EL (cell line): Measurements from ENCODE around the gene SLC4A2.
"Not testable (repeated sequence)": the region's sequence is repeated elsewhere in the genome, so short reads cannot be mapped to it uniquely, and the experiment has no call there.

Experiments used
- DNase-seq: peaks from one replicate; pipeline ENCODE4 v3.0.0-alpha.2; 2016

Gene SLC4A2

DNA sequence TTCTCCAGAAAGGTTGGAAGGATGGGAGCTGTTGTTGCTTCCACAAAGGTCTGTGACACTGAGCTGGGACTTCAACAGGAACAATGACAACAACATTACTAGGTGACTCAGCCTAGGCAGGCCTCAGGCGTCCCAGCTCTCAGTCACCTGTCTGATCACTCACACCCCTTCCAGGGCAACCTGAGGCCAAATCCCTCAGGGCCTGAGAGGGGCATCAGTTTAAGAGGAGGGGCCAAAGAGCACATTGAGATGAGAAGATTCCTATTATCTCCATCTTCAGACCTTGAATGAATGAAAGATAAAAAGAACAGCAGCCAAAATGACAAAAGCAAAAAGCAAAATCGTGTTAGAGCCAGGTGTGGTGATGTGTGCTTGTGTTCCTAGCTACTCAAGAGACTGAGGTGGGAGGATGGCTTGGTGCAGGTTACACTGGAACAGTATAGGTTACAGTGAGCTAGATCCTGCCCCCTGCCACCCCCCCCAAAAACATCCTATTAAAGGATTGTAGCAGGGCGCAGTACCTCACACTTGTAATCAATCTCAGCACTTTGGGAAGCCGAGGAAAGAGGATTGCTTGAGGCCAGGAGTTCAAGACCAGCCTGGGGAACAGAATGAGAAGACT lies 34.8 kb upstream of the SLC4A2 start, which contains the start of gene ATG9B:
Gene ATG9B, minus strand, starts transcription at position 60 of the 622 bp plus-strand sequence. CDS start 71 bp downstream, outside the sequence.
- no peak for DNase-seq

DNA sequence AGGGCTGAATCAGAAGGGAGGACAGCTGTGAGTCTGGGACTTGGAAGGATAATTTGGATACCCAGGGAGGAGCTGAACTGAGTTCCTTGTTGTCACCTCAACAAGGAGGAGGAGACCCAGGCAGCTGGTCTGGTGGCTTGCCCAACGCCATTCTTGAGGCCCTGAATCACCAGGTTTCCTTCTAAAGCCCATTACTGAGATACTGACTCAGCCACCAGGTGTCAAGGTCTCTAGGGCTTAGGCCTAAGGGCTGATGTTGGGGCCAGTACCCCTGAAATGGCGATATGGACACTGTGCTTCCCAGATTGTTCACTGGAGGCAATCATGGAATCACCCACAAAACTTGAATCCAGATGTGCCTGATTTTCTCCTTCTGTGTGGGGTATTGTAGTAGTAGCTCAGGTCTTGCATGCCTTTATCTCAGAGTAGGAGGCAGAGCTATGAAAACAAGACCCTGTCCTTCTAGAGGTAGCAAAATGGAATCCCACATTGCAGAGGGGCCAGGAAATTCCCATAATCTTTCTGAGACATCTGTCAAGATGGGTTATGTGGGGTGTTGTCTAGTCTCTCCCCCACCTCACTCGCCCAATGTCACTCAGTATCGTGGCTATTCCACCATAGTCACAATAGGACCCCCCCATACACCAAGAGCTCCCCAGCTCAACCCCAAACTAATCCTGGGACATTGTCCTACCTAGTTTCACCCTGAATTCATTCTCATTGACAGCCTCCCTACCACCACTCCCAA lies 33.3 kb upstream of the SLC4A2 start:
- DNase-seq, result peak; percentile 27

DNA sequence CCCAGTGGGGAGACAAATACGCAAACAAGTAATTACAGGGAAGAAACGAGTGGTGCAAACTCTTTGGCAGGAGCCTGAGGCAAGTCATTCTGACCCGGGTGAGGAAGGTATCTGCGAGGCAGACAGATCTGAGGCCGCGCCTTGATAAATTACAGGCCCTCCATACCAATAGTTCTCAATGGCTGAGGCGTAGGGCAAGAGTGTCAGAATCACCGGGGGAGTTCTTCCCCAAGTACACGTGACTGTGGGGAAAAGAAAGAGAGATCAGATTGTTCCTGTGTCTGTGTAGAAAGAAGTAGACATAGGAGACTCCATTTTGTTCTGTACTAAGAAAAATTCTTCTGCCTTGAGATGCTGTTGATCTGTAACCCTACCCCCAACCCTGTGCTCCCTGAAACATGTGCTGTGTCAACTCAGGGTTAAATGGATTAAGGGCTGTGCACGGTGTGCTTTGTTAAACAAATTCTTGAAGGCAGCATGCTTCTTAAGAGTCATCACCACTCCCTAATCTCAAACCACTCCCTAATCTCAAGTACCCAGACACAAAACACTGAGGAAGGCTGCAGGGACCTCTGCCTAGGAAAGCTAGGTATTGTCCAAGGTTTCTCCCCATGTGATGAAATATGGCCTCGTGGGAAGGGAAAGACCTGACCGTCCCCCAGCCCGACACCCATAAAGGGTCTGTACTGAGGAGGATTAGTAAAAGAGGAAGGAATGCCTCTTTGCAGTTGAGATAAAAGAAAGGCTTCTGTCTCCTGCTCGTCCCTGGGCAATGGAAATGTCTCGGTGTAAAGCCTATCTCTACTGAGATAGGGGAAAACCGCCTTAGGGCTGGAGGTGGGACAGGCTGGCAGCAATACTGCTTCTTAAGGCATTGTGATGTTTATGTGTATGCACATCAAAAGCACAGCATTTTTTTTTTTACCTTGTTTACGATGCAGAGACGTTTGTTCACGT lies 32.3 kb upstream of the SLC4A2 start:
- not testable (repeated sequence) for DNase-seq

DNA sequence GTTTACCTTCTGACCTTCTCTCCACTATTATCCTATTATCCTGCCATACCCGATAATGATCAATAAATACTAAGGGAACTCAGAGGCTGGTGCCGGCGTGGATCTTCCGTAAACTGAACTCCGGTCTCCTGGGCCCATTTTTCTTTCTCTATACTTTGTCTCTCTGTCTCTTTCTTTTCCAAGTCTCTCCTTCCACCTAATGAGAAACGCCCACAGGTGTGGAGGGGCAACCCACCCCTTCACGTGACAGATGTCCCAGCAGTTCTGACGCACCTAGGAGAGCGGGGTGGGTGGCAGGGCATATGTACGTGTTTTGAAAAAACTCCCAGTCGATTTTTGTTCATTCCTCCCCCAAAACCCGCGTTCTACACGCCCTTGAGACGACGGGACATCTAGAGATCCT lies 31.7 kb upstream of the SLC4A2 start:
- DNase-seq, result not testable (repeated sequence)

DNA sequence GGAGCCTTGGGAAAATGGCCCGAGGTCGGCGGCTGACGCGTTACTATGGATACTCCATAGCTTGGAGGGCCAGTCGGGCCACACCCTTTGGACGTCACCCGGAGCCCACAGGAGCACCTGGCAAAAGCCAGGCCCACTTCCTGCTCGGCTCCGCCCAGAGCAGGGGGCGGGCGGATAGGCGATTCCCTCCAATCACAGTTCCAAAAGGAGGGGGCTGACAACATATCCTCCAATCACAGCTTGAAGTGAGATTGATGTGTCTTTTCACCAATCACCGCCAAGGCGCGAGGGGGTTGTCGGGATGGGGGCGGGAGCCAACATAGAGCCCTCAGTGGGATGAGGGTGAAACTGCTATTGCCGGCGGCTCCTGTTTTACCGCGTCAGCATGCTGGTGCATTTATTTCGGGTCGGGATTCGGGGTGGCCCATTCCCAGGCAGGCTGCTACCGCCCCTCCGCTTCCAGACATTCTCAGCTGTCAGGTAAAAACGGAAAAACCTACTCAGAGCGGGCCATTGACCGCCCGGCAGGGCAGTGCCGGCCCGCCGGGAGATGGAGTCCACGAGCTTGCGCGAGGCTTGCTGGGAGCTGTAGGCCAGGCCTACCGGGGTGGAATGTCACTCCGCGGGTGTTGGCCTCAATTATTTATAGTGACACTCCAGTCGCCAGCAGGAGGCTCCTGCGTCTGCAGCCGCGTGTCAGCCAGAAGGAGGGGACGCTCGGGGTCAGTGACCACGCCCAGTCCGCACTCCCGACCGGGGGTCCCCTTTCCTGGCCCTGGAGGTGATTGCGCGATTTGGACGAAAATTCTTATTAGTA lies 31.1 kb upstream of the SLC4A2 start, which contains the start of gene ABCB8:
Gene ABCB8, plus strand, starts transcription at position 320 of the 817 bp plus-strand sequence. Its CDS starts 66 bp downstream, at position 386.
- peak; percentile 98 for DNase-seq

DNA sequence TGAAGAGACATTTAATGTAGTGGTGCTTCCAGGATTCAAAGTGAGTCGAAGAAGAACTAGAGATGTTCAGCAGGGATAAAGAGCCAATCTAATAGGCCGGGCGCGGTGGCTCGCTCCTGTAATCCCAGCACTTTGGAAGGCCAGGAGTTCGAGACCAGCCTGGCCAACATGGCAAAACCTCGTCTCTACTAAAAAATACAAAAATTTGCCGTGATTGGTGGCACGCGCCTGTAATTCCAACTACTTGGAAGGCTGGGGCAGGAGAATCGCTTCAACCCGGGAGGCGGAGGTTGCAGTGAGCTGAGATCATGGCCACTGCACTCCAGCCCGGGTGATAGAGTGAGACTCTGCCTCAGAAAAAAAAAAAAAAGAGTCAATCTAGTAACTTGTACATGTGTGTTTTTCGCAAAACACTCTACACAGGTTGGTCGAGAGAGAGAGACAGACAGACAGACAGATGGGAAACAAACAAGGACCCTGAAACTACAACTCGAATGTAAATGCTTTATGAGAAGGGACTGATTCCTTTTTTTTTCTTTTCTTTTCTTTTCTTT lies 30.4 kb upstream of the SLC4A2 start:
- no peak for DNase-seq

DNA sequence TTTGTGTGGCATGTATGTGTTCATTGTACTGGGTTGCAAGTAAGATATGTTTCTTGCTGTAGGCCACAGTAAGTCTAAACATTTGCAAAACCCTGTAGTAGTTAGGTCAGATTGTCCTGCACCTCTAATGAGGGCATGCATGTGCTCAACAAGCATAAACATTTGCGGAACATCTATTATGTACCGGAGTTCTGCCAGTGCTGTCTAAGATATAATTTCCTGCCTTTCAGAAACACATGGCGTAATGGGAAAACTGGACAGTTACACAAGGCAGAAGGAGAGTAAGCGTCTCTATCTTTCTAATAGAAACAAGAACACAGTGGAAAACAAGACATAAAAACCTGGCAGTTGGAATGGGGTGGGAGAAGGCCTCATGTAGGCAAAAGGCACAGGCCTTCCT lies 28.4 kb upstream of the SLC4A2 start:
- no peak for DNase-seq

DNA sequence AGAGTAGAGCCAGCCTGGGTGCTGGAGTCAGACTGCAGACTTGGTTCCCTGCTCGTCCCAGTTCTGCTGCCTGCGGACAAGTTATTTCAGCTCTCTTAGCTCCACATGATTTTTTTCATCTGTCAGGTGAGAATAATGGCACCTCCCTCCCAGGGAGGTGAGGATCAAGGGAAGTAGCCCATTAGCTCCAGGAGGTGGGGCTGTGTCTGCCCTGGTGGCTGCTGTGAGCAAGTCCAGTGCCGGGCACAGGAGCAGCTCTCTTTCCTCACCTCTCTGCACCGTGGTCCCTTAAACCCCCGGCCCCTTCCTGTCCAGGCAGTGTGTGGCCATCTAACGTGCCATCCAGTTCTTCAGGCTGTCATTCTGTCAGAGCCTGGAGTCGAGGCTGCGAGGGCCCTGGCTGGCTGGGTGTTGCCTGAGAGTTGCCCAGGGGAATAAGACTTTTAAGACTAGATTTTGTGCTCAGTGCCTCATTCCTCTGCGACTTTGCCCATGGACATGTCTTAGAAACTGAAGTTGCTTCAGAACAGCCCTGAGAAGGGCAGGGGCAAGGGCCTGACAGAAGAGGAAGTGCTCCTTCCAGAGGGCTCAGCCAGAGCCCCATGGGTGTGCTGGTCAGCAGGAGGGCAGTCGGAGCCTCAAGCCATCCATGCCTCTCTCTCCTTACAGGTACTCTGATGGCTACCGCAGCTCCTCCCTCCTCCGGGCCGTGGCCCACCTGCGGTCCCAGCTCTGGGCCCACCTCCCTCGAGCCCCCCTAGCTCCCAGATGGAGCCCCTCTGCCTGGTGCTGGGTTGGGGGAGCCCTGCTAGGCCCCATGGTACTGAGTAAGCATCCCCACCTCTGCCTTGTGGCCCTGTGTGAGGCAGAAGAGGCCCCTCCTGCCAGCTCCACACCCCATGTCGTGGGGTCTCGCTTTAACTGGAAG lies 26.2 kb upstream of the SLC4A2 start:
- no peak for DNase-seq

DNA sequence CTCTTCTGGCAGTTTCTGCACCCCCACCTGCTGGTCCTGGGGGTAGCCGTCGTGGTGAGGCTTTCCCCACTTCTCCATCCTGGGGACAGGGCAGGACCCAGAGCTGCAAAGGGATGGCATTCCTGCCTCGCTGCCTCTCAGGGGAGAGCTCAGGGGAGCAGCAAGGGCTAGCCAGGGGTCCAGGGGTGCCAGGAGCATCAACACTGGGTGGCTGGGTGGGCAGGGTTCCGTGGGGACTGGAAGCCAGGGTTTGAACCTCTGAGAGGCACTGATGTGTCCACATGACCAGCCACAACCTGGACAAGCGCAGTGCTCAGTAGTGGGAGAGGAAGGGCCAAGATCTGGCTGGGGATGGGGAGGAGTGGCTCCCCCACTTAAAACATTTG lies 25.5 kb upstream of the SLC4A2 start:
- DNase-seq, result no peak

DNA sequence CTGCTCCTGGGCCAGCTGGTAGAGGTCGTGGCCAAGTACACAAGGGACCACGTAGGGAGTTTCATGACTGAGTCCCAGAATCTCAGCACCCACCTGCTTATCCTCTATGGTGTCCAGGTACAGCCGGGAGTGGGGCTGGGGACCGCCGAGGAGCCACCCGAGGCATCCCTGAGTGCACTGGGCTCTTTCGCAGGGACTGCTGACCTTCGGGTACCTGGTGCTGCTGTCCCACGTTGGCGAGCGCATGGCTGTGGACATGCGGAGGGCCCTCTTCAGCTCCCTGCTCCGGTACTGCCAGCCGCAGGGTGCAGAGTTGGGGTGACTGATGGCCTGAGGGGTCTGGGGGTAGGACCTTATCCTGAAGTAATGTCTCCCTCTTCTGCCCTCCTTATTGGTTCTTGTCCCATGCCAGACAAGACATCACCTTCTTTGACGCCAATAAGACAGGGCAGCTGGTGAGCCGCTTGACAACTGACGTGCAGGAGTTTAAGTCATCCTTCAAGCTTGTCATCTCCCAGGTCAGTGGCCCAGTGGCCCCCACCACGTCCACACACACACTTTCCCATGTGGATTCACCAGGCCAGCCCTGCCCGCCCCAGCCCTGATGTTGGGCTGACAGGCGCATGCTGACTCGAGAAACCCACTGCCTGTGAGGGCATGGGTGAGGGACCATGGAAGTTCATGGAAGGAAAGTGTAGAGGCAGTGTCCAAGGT lies 24.9 kb upstream of the SLC4A2 start:
- DNase-seq, result no peak

DNA sequence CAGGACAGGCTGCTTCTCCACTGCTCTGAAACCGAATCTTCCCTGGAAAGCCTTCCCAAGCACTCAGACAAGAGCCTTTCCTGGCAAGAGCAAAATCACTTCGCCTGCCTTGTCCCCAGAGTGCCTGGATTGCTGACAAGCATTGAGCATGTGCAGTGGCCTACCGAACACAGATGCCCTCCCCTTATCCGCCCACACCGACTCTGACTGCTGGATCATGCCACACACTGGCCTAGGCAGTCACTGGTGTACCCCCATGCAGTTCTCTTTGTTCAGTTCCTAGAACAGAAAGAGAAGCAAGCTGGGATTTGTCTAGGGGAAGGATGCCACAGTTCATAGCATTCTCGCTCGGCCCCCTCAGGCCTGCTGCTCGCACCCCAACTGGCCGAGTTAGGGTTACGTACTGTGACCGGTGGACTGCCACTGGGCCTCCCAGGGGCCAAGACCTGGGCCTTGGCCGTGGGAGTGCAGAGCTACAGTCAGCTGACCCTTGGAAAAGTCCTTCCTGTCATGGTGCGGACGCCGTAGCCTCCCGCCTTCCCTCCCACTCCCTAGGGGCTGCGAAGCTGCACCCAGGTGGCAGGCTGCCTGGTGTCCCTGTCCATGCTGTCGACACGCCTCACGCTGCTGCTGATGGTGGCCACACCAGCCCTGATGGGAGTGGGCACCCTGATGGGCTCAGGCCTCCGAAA lies 24.2 kb upstream of the SLC4A2 start:
- DNase-seq, result no peak

DNA sequence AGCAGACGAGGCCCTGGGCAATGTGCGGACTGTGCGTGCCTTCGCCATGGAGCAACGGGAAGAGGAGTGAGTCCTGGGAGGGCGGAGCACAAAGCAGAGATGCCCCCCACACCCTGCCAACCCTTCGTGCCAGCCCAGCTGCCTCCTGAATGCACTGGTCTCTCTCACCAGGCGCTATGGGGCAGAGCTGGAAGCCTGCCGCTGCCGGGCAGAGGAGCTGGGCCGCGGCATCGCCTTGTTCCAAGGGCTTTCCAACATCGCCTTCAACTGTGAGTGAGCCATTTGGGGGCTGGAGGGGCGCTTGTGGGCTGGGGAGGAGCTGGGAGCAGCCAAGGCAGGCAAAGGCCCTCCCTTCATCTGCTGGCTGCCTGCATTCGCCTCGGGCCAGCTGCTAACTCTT lies 23.5 kb upstream of the SLC4A2 start:
- DNase-seq, result no peak

DNA sequence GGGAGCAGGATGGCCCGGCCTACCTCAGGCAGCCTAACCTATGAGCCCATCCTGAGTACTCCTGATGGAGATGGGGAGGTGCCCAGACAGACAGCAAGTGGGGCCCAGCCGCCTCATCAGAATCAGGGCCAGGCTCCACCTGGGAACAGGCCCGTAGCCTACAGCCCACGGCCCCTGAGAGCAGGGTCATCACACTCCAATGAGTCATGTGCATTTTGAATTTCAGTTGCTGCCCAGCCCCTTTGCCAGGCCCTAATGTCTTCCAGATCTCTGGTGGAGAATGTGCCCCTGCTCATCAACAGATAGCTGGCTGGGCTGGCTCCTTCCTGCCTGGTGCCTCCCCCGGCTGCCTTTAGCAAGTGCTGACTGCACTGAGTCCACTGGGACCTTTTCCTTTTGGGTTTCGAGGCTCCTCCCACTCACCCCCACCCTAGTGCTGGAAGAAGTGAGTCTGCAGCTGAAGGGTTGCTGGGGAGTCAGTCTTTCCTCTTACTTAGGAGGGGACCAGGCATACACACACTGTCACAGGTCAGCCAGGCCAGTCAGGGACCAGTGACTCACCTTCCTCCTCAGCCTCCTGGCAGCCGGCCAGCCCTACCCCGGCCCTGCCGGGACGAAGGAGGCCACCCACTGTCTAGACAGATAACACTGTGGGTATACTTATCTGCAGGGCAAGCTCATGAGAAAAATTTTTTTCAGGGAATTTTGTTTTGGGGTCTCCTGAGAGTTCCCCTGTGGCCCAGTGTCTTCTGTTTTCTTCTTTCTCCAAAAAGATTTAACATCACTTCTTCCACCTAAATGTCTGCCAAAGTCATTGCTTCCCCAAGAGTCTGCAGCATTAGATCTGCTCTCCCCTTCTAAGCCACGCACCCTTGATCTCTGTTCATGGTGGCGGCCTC lies 20.2 kb upstream of the SLC4A2 start:
- DNase-seq, result peak; percentile 95

DNA sequence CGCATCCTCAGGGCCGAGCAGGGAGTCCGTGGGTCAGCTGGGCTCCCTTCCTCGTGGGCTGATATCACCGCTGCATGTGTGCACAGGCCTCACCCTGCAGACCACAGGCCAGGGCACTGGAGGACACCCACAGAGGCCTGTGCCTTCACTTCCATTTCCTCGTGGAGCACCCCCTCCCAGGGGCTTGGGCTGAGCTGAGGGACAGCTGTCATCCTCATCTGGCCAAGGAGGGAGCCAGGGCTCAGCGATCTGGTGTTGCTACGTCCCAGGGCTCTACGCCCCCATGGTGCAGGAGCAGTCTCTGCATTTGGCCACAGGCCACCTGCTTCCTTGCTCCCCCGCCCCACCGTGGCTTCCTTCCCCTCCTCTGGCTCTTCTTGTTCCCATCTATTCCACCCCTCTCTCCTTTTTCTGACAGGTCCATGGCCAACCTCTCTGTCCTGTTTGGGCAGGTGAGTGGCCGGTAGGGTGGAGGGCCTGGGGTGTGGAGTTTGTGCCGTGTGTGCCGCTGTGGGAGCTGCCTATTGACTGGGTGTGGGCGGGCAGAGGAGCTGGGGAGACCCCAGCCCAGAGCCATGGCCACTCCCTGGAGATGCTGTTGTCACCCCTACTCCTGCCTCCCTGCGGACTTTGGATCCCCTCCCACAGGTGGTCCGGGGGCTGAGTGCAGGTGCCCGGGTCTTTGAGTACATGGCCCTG lies 19.4 kb upstream of the SLC4A2 start:
- no peak for DNase-seq

DNA sequence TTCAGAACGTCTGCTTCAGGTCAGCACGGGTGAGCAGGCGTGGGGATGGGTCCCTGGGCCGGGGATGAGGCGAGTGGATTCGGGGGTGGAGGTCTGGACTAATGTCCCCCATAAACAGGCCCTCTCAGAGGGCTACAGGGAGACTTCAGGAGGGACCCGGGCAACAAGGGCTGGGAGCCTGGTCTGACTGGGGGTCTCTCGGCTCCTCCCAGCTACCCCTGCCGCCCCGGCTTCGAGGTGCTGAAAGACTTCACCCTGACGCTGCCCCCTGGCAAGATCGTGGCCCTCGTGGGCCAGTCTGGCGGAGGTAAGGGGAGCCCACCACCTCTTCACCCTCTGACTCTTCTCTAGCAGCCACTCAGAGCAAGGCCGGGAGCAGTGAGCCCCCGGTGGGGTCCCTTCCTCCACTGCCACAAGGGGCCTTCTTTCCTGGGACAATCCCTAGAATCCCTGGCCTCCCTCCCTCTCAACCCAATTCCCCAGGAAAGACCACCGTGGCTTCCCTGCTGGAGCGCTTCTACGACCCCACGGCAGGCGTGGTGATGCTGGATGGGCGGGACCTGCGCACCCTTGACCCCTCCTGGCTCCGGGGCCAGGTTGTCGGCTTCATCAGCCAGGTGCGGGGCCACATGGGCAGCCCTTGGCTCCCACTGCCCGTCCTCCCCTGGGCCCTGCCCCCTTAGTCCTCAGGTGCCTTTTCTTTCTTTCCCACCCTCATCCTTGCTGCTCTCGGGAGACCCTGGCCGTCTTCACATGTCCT lies 18.6 kb upstream of the SLC4A2 start:
- DNase-seq, result no peak

DNA sequence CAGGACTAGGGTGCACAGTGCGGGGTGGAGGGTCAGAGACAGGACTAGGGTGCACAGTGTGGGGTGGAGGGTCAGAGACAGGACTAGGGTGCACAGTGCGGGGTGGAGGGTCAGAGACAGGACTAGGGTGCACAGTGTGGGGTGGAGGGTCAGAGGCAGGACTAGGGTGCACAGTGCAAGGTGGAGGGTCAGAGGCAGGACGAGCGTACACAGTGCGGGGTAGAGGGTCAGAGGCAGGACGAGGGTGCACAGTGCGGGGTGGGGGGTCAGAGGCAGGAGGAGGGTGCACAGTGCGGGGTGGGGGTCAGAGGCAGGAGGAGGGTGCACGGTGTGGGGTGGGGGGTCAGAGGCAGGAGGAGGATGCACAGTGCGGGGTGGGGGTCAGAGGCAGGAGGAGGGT lies 15.9 kb upstream of the SLC4A2 start:
- DNase-seq, result not testable (repeated sequence)

DNA sequence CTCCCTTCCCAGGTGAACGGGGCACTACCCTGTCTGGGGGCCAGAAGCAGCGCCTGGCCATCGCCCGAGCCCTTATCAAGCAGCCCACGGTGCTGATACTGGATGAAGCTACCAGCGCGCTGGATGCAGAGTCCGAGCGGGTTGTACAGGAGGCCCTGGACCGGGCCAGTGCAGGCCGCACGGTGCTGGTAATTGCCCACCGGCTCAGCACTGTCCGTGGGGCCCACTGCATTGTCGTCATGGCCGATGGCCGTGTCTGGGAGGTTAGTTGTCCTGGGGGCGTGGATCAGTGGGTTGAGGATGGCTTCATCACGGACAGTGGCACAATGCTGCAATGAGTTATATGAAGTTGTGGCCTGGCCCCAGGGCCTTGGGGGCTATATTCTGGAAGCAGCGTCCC lies 15.4 kb upstream of the SLC4A2 start:
- DNase-seq, result no peak
